AG04450 (cell line): ENCODE measurements around the gene PPRC1. TPM values are rescaled to one million over a fixed set of nuclear protein-coding genes. Genes with fewer than 3 reads are reported as not detected.

Experiments
- CTCF ChIA-PET: fragments of 300-600, 350-600 bp; formaldehyde crosslinking; extraction: SDS; loops from one replicate; lab custom pipeline; 2022; ENCODE audit warnings: antibody characterized with exemption, inconsistent platforms; lab: Charles Lee
- POLR2A ChIA-PET: fragments of 350-600 bp; formaldehyde crosslinking; extraction: SDS; loops from one replicate; lab custom pipeline; 2021; ENCODE audit warnings: antibody characterized with exemption, inconsistent platforms; lab: Yijun Ruan, JAX
- DNase-seq: peaks from one replicate; pipeline ENCODE4 v3.0.0-alpha.2; 2011; ENCODE audit warnings: low read depth, low spot score
- H3K27ac ChIP-seq: one replicate; pipeline ENCODE4 v1.5.1; 2012; ENCODE audit warnings: low read depth, low read length, control low read depth
- H3K27me3 ChIP-seq: one replicate; pipeline ENCODE4 v1.6.0; 2012; ENCODE audit warnings: low read length; ENCODE audit not compliant: control insufficient read depth, insufficient read depth
- H3K4me3 ChIP-seq: 2 replicates; pipeline ENCODE4 v1.5.1; 2011; ENCODE audit warnings: mild to moderate bottlenecking, low read depth, low read length, control low read depth
- H3K9me3 ChIP-seq: 2 replicates; pipeline ENCODE4 v1.5.1; 2012; ENCODE audit warnings: low read length; ENCODE audit not compliant: control insufficient read depth, insufficient read depth
- CTCF ChIP-seq: IDR thresholded peaks from 2 replicates; pipeline ENCODE4 v1.5.1; 2011; ENCODE audit warnings: low read depth, low read length, control low read depth, inconsistent platforms
- polyA plus RNA-seq: library from polyadenylated mRNA; depleted of rRNA; stranded (reverse); fragments of >200 nt; gene quantifications from 2 replicates; pipeline ENCODE4 v1.2.3, GENCODE V29; 2011

PPRC1 gene
- polyA plus RNA-seq, 1 experiment = 14.1 TPM

GRCh38 chr10:102135956-102136526, 3.2 kb downstream of the PPRC1 start:
- CTCF ChIA-PET = interaction anchor here (1.2 to 3.4 kb wide), 2 partner anchors 33 to 130 kb away, joined by 3 to 10 read pairs; no protein-coding TSS in a partner anchor
- no peak for DNase-seq
- no peaks in the 10 kb centered on the region for H3K27me3 ChIP-seq
- H3K9me3 ChIP-seq = no peaks in the 10 kb centered on the region; the same call in 1 of the 2 replicates
- no peak for TF ChIP-seq CTCF
- POLR2A ChIA-PET = interaction anchor here (0.9 kb wide), 1 partner anchor 16 kb away, joined by 4 read pairs; the partner anchor contains the start of gene NOLC1
- H3K27ac ChIP-seq = no peak overlapping the region
- H3K4me3 ChIP-seq = peak overlapping the region; percentile 20; the same call in 1 of the 2 replicates

GRCh38 chr10:102139281-102140110, 6.7 kb downstream of the PPRC1 start:
- no peak overlapping the region for H3K27ac ChIP-seq
- ChIA-PET CTCF (no interaction called here), POLR2A (interaction anchor here (2.6 kb wide), 1 partner anchor 19 kb away, joined by 8 read pairs; the partner anchor contains the start of gene LDB1)
- TF ChIP-seq CTCF = no peak
- H3K27me3 ChIP-seq = no peaks in the 10 kb centered on the region
- no peak for DNase-seq
- no peaks in the 10 kb centered on the region for H3K9me3 ChIP-seq
- no peak overlapping the region for H3K4me3 ChIP-seq

- ChIA-PET CTCF (interaction anchor here (0.8 to 1.1 kb wide), 2 partner anchors 8 to 29 kb away, joined by 3 to 7 read pairs; no protein-coding TSS in a partner anchor), POLR2A (interaction anchor here (1.4 to 2.6 kb wide), 2 partner anchors 11 to 19 kb away, joined by 3 to 8 read pairs; partner anchors contain the start of gene LDB1)
Measured at GRCh38 chr10:102140218-102140617, 7.4 kb downstream of the PPRC1 start.

GRCh38 chr10:102140913-102141540, 8.2 kb downstream of the PPRC1 start:
- POLR2A ChIA-PET = interaction anchor here (1.4 kb wide), 1 partner anchor 10 kb away, joined by 3 read pairs; no protein-coding TSS in a partner anchor
- Histone ChIP-seq H3K9me3 (no peaks in the 10 kb centered on the region), H3K27me3 (no peaks in the 10 kb centered on the region), H3K4me3 (no peak overlapping the region), H3K27ac (no peak overlapping the region)
- DNase-seq = no peak
- CTCF ChIA-PET = interaction anchor here (0.6 to 1.1 kb wide), 3 partner anchors 9 to 28 kb away, joined by 3 to 7 read pairs (median 7); no protein-coding TSS in a partner anchor
- no peak for TF ChIP-seq CTCF

More at GRCh38 chr10:102140218-102140617, 7.4 kb downstream of the PPRC1 start:
- H3K27me3 ChIP-seq = no peaks in the 10 kb centered on the region
- no peak for TF ChIP-seq CTCF
- no peak overlapping the region for H3K4me3 ChIP-seq
- no peak for DNase-seq
- H3K27ac ChIP-seq = no peak overlapping the region
- H3K9me3 ChIP-seq = no peaks in the 10 kb centered on the region
